Fibroblast of mammary gland (primary cell): ENCODE results near the gene ARID3C.

Experiments
- DNase-seq: peaks from one replicate; pipeline ENCODE4 v3.0.0-alpha.2; 2010; ENCODE audit warnings: low read depth
- H3K4me3 ChIP-seq: 2 replicates; pipeline ENCODE4 v1.5.1; 2011; ENCODE audit warnings: low read depth, mild to moderate bottlenecking, low read length, moderate library complexity; ENCODE audit not compliant: control insufficient read depth
- TF ChIP-seq, protein P1 (sequence below): conservative IDR thresholded peaks from 2 replicates; pipeline ENCODE4 v1.5.1; 2011; ENCODE audit warnings: low read depth, low read length, inconsistent platforms; ENCODE audit not compliant: control insufficient read depth, insufficient read depth

The ARID3C gene

GRCh38 chr9:34578241-34579103 lies 50.4 kb downstream of the ARID3C start:
- H3K4me3 ChIP-seq = no peak overlapping the region
- TF ChIP-seq, protein P1, sequence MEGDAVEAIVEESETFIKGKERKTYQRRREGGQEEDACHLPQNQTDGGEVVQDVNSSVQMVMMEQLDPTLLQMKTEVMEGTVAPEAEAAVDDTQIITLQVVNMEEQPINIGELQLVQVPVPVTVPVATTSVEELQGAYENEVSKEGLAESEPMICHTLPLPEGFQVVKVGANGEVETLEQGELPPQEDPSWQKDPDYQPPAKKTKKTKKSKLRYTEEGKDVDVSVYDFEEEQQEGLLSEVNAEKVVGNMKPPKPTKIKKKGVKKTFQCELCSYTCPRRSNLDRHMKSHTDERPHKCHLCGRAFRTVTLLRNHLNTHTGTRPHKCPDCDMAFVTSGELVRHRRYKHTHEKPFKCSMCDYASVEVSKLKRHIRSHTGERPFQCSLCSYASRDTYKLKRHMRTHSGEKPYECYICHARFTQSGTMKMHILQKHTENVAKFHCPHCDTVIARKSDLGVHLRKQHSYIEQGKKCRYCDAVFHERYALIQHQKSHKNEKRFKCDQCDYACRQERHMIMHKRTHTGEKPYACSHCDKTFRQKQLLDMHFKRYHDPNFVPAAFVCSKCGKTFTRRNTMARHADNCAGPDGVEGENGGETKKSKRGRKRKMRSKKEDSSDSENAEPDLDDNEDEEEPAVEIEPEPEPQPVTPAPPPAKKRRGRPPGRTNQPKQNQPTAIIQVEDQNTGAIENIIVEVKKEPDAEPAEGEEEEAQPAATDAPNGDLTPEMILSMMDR = no peak
- DNase-seq = peak; percentile 53

- TF ChIP-seq, protein P1 = no peak
Measured at GRCh38 chr9:34577400-34578240, 51.2 kb downstream of the ARID3C start.

GRCh38 chr9:34576597-34577399 lies 52.1 kb downstream of the ARID3C start:
- DNase-seq = no peak
- TF ChIP-seq, protein P1 = no peak
- H3K4me3 ChIP-seq = no peak overlapping the region

More at GRCh38 chr9:34577400-34578240, 51.2 kb downstream of the ARID3C start:
- H3K4me3 ChIP-seq = no peak overlapping the region
- DNase-seq = no peak

DNA sequence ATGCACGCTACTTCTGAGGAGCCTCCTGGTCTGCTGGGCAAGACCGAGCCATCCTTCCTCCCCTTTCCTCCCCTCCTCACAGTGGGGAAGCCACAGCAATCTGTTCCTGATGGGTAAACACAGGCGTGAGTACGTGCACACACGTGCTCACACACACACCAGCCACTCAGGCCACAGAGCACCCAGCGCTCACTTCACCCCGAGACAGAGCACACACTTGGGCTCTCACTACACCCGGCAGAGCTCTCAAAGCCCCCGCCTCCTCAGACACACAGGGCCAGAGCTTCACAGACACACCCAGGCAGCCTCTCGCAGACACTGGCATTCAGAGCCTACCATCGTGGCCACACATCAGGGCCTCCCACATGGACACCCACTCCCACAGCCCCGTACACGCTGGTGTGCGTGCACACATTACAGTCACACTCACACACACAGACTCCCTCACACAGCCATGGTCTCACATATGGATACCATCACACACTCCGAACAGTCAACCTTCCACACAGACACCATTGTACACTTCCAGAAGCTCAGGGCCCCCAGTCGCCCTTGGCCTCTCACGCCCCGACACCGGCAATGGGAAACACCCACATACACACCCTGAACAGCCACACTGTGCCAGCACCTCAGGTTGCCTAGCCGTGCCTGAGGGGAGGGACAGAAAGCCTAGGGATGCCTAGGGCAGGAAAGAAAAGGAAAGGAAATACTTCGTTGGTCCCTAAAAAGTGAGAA lies 52.8 kb downstream of the ARID3C start:
- no peak for DNase-seq
- TF ChIP-seq, protein P1 = no peak
- no peak overlapping the region for H3K4me3 ChIP-seq

DNA sequence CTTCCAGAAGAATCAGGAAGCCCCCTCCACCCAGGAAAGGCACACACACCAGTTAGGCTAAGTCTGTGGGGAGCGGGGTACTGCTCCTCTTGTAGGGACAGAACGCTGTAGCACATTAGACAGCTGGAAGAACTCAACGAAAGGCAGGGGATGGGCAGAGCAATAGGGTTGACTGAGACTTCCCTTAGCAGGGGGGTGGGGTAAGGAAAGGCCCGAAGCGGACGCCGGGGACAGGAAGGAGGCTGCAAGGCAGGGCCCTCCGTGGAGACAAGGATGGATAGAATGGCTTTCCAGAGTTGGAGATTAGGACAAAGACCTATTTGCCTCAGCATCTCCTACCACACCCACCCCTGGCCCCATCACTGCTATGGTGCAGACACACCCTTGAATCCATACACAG lies 53.6 kb downstream of the ARID3C start:
- TF ChIP-seq, protein P1 = no peak
- DNase-seq = no peak

More for the DNA sequence above, 53.6 kb downstream of the ARID3C start:
- no peak overlapping the region for H3K4me3 ChIP-seq
